ENCODE data around the gene USH1C.

GRCh38 chr11:17517186-17517585 is 27.0 kb downstream of the USH1C start:
- TF ChIP-seq CTCF (conservative IDR thresholded peaks at IDR 0.05) (no peak), ZFX (IDR thresholded peaks at IDR 0.05) (no peak)

All from C4-2B (cell line).